Osteoblast (primary cell): ENCODE data around the gene AHCYL1. TPM values are rescaled to one million over a fixed set of nuclear protein-coding genes. Genes with fewer than 3 reads are reported as not detected.

Experiments
- DNase-seq: peaks from one replicate; pipeline ENCODE4 v3.0.0; 2011; ENCODE audit warnings: low spot score, mixed read lengths; ENCODE audit not compliant: insufficient read length; ENCODE audit errors: missing footprints
- H2AFZ ChIP-seq: 2 replicates; pipeline ENCODE4 v1.6.0; 2011; ENCODE audit warnings: mild to moderate bottlenecking, low read length
- H3K27ac ChIP-seq: 2 replicates; pipeline ENCODE4 v1.5.1; 2011; ENCODE audit warnings: mild to moderate bottlenecking, low read depth, low read length, moderate library complexity
- H3K27me3 ChIP-seq: 2 replicates; pipeline ENCODE4 v1.6.0; 2012; ENCODE audit warnings: mild to moderate bottlenecking, control low read depth, inconsistent platforms, low read length, moderate library complexity; ENCODE audit not compliant: insufficient read depth
- H3K36me3 ChIP-seq: 2 replicates; pipeline ENCODE4 v1.5.1; 2011; ENCODE audit warnings: mild to moderate bottlenecking, low read length, control low read depth, moderate library complexity; ENCODE audit not compliant: insufficient read depth
- H3K4me1 ChIP-seq: 2 replicates; pipeline ENCODE4 v1.5.1; 2011; ENCODE audit warnings: mild to moderate bottlenecking, low read length, control low read depth, moderate library complexity; ENCODE audit not compliant: insufficient read depth
- H3K4me2 ChIP-seq: 2 replicates; pipeline ENCODE4 v1.6.0; 2011; ENCODE audit warnings: mild to moderate bottlenecking, low read length; ENCODE audit not compliant: insufficient read depth
- H3K4me3 ChIP-seq: fragments of 200-600 bp; sonication (generic); 3 replicates; pipeline ENCODE4 v1.5.1; 2012; ENCODE audit warnings: mild to moderate bottlenecking, low read length, inconsistent platforms; ENCODE audit not compliant: insufficient read depth
- H3K79me2 ChIP-seq: 2 replicates; pipeline ENCODE4 v1.6.0; 2012; ENCODE audit warnings: mild to moderate bottlenecking, low read length, control low read depth, inconsistent platforms; ENCODE audit not compliant: insufficient read depth
- H3K9me3 ChIP-seq: 2 replicates; pipeline ENCODE4 v1.5.1; 2011; ENCODE audit warnings: low read depth, low read length, control low read depth
- H4K20me1 ChIP-seq: 2 replicates; pipeline ENCODE4 v1.6.0; 2012; ENCODE audit warnings: mild to moderate bottlenecking, low read length, control low read depth; ENCODE audit not compliant: insufficient read depth
- total RNA-seq: library from RNA; depleted of rRNA; stranded (reverse); fragments of >200 nt; gene quantifications from 2 replicates; pipeline ENCODE4 v1.2.3, GENCODE V29; 2012
- TF ChIP-seq, protein P1 (sequence below): IDR thresholded peaks from 2 replicates; pipeline ENCODE4 v1.5.1; 2011; ENCODE audit warnings: mild to moderate bottlenecking, low read depth, low read length, moderate library complexity; ENCODE audit errors: extremely low read depth

The AHCYL1 gene
- total RNA-seq, 1 donor: 56.8 TPM

- H3K4me2 ChIP-seq: no peak overlapping the region
- no peak overlapping the region for H2AFZ ChIP-seq
- no peaks in the 10 kb centered on the region for H3K9me3 ChIP-seq
- H3K36me3 ChIP-seq: peaks cover 12% of the 10 kb centered on the region
- H3K4me3 ChIP-seq: no peak overlapping the region
- H3K27ac ChIP-seq: no peak overlapping the region
- peaks cover 86% of the 10 kb centered on the region for H3K79me2 ChIP-seq
- peaks cover 40% of the 10 kb centered on the region for H3K4me1 ChIP-seq
- TF ChIP-seq, protein P1, sequence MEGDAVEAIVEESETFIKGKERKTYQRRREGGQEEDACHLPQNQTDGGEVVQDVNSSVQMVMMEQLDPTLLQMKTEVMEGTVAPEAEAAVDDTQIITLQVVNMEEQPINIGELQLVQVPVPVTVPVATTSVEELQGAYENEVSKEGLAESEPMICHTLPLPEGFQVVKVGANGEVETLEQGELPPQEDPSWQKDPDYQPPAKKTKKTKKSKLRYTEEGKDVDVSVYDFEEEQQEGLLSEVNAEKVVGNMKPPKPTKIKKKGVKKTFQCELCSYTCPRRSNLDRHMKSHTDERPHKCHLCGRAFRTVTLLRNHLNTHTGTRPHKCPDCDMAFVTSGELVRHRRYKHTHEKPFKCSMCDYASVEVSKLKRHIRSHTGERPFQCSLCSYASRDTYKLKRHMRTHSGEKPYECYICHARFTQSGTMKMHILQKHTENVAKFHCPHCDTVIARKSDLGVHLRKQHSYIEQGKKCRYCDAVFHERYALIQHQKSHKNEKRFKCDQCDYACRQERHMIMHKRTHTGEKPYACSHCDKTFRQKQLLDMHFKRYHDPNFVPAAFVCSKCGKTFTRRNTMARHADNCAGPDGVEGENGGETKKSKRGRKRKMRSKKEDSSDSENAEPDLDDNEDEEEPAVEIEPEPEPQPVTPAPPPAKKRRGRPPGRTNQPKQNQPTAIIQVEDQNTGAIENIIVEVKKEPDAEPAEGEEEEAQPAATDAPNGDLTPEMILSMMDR: no peak
- peaks cover 50% of the 10 kb centered on the region for H4K20me1 ChIP-seq
- H3K27me3 ChIP-seq: no peaks in the 10 kb centered on the region
- no peak for DNase-seq
These were observed 3.9 kb downstream of the AHCYL1 start for GRCh38 chr1:109988349-109988914.

DNA sequence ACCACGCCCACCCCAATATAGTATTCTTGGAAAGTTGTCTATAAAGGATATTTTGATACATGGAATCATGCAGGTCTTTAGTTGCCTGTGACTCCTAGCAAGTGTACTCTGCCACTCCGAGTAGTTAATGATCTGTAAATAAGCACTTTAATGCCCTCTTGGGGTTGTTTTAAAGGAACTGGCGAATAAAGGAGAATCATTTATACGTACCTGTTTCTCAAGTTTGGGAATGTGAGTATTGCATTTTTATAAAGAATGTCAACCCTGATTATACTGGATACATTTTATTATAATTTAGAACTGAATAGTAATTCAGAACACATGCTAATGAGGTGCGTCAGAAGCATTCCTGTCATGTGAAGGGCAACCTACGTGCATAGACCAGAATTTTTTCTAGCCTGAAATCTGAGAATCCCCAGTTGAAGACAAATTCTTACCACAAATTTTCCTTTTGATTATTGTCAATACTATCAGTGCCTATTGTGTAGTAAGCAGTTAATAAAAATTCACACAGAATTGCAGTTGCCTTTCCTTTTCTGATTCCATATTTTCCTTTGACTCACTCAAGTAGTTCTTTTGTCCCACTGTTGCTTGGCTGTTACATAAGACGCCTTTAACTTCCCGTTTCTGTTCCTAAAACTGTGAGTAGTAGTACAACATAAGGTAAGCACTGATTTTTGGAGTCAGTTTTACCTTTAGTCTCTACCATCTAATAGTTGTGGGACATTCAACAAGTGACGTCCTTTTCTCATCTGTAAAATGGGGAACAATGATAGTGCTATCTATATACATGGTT, 5.1 kb downstream of the AHCYL1 start:
- DNase-seq: no peak
- Histone ChIP-seq H3K4me2 (no peak overlapping the region), H4K20me1 (peaks cover 60% of the 10 kb centered on the region)

DNA sequence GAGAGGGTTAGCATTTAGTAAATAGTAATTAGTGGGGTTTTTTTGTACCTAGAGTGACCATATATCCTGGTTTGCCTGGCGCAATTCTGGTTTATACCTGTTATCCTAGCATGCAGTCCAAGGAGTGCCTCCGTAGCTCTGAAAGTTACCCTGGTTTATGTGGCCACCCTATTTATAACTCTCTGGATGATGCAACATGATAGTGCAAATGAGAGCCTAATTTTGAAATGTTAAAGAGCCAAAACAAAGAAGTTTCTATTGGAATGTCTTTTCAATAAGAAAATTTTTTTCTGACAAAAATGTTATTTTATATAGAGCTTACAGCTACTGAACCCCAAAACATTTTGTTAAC, 5.7 kb downstream of the AHCYL1 start:
- TF ChIP-seq, protein P1: no peak
- no peak overlapping the region for H2AFZ ChIP-seq
- peaks cover 65% of the 10 kb centered on the region for H4K20me1 ChIP-seq
- no peak overlapping the region for H3K4me2 ChIP-seq
- H3K79me2 ChIP-seq: peaks cover 98% of the 10 kb centered on the region
- no peak for DNase-seq
- no peak overlapping the region for H3K4me3 ChIP-seq
- H3K9me3 ChIP-seq: no peaks in the 10 kb centered on the region
- H3K36me3 ChIP-seq: peaks cover 15% of the 10 kb centered on the region
- no peaks in the 10 kb centered on the region for H3K27me3 ChIP-seq
- peaks cover 32% of the 10 kb centered on the region for H3K4me1 ChIP-seq
- H3K27ac ChIP-seq: peak overlapping the region; percentile 16

More for the DNA sequence above, 5.1 kb downstream of the AHCYL1 start:
- no peak overlapping the region for H2AFZ ChIP-seq
- TF ChIP-seq, protein P1: no peak
- peaks cover 13% of the 10 kb centered on the region for H3K36me3 ChIP-seq
- peaks cover 98% of the 10 kb centered on the region for H3K79me2 ChIP-seq
- no peaks in the 10 kb centered on the region for H3K27me3 ChIP-seq
- H3K4me3 ChIP-seq: no peak overlapping the region
- peaks cover 32% of the 10 kb centered on the region for H3K4me1 ChIP-seq
- H3K9me3 ChIP-seq: no peaks in the 10 kb centered on the region
- H3K27ac ChIP-seq: peak overlapping the region; percentile 16

GRCh38 chr1:109991400-109991925, 6.9 kb downstream of the AHCYL1 start:
- H2AFZ ChIP-seq: no peak overlapping the region
- H3K4me2 ChIP-seq: no peak overlapping the region
- DNase-seq: no peak
- peaks cover 24% of the 10 kb centered on the region for H3K36me3 ChIP-seq
- H3K27ac ChIP-seq: no peak overlapping the region
- TF ChIP-seq, protein P1: no peak
- H3K4me3 ChIP-seq: no peak overlapping the region
- peaks cover 65% of the 10 kb centered on the region for H4K20me1 ChIP-seq
- peaks cover 25% of the 10 kb centered on the region for H3K4me1 ChIP-seq
- H3K27me3 ChIP-seq: no peaks in the 10 kb centered on the region
- H3K79me2 ChIP-seq: peaks cover 98% of the 10 kb centered on the region
- H3K9me3 ChIP-seq: no peaks in the 10 kb centered on the region
